Rectal smooth muscle tissue (tissue), 1 donor: ENCODE data around the gene PLEKHM3.

Source experiments
- H3K27ac ChIP-seq: one replicate; pipeline ENCODE4 v1.7.0; 2013; ENCODE audit warnings: low read depth, low read length, inconsistent platforms
- H3K27me3 ChIP-seq: one replicate; pipeline ENCODE4 v1.7.0; 2013; ENCODE audit warnings: low read length; ENCODE audit not compliant: control insufficient read depth, insufficient read depth
- H3K36me3 ChIP-seq: one replicate; pipeline ENCODE4 v1.7.0; 2013; ENCODE audit warnings: low read length; ENCODE audit not compliant: control insufficient read depth, insufficient read depth
- H3K4me1 ChIP-seq: one replicate; pipeline ENCODE4 v1.7.0; 2013; ENCODE audit warnings: low read length; ENCODE audit not compliant: control insufficient read depth, insufficient read depth
- H3K4me3 ChIP-seq: one replicate; pipeline ENCODE4 v1.7.0; 2013; ENCODE audit warnings: low read length
- H3K9ac ChIP-seq: one replicate; pipeline ENCODE4 v1.7.0; 2013; ENCODE audit warnings: low read length

Gene PLEKHM3

DNA sequence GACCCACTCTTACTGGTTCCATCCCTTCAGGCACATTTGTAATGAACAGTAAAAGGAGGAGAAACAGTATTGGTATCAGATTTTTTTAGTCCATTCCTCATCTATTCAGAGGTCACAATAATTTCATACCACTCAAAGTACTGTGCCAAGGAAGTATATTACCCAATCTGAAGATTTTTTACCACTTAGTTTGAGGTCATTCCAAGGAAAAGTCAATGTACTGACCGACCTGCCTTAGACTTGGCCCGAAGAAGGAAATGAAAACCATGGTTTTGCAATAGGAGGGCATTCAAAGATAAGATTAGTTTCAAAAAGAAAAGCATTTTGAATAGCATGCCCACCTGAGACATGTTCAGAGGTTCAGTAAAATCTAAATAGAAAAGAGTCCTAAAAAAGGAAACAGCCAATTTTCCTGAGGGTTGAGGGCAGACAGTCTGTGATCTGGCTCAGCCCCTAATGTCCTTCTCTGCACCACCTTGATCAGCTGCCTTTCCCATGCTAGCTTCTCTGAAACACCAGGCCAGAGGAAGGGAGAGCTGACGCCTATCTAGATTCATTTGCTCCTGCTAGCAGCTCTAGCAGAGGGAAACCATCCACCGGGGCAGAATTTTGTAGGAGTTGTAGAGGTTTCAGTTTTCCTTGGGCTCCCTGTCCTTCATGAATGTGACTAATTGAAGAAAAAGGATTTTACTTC, 148.3 kb downstream of the PLEKHM3 start:
- no peaks in the 10 kb centered on the region for H3K4me1 ChIP-seq
- H3K27me3 ChIP-seq, result no peaks in the 10 kb centered on the region
- no peaks in the 10 kb centered on the region for H3K36me3 ChIP-seq
- H3K4me3 ChIP-seq, result no peak overlapping the region
- no peak overlapping the region for H3K27ac ChIP-seq
- H3K9ac ChIP-seq, result no peak overlapping the region

DNA sequence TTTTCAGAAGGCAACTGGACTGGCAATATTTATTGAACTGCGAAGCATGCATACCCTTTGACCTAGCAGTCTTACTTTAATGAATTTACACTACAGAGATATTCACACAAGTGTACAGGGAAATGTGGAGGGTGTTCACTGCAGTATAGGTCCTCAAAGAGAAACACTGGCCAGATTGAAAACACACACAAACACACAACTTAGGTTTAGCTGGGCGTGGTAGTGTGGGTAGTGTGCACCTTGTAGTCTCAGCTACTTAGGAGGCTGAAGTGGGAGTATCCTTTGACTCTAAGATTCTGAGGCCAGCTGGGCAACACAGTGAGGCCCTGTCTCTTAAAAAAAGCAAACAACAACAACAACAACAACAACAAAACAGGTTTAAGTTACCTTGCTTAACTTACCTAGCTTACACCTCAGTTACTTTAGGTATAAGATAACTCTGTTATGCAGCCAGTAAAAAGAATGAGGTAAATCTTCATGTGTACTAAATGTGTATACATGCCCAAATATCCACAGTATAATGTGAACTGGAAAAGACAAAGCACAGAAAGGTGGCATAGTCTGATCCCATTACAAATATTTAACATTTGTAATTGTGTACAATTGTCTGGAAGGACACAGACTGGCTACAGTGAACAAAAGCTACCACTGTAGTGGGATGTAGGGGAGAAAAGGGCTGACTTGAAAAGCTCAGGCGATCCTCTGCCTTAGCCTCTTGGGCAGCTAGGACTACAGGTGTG, 149.7 kb downstream of the PLEKHM3 start:
- Histone ChIP-seq H3K27ac (no peak overlapping the region), H3K36me3 (no peaks in the 10 kb centered on the region), H3K4me3 (no peak overlapping the region), H3K9ac (no peak overlapping the region), H3K4me1 (no peaks in the 10 kb centered on the region), H3K27me3 (no peaks in the 10 kb centered on the region)

DNA sequence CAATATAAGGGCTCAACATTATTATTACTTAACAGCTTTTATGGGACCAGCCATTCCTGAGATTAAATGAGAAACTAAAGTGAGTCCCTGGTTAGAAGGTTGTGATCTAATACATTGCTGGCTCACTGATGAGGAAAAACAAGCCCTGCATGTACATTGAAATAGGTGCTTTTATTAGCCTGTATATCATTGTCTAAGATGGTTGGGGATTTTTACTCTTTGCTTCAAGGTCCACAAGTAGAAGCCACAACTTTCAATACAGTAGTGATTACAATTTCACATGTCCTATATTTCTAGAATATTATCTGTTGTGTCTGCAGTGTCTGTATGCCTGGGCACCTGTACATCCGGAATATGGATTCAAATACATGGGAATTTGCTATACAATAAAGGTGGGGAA, 151.5 kb downstream of the PLEKHM3 start:
- Histone ChIP-seq H3K4me3 (no peak overlapping the region), H3K4me1 (no peaks in the 10 kb centered on the region), H3K9ac (no peak overlapping the region), H3K36me3 (no peaks in the 10 kb centered on the region), H3K27ac (no peak overlapping the region), H3K27me3 (no peaks in the 10 kb centered on the region)

DNA sequence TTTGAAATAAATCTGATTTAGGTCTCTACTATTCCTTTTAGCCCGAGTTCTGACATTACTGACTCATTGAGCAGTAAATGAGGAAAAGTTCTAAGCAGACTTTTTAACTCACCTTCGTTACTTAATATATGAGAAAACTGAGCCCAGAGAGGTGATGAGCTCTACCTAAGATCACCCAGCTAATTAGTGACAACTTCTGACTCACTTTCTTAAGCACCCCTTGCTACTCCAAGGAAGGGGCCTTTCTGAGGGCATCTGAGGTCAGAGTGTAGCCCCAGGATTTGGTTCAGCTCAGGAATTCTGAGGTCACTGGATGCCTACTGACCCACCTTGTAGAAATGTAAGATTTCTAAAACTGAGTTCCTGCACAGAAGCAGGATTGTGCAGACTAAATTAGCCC, 153.4 kb downstream of the PLEKHM3 start:
- Histone ChIP-seq H3K4me3 (no peak overlapping the region), H3K27me3 (no peaks in the 10 kb centered on the region), H3K36me3 (no peaks in the 10 kb centered on the region), H3K9ac (no peak overlapping the region), H3K4me1 (peaks cover 2% of the 10 kb centered on the region), H3K27ac (no peak overlapping the region)

DNA sequence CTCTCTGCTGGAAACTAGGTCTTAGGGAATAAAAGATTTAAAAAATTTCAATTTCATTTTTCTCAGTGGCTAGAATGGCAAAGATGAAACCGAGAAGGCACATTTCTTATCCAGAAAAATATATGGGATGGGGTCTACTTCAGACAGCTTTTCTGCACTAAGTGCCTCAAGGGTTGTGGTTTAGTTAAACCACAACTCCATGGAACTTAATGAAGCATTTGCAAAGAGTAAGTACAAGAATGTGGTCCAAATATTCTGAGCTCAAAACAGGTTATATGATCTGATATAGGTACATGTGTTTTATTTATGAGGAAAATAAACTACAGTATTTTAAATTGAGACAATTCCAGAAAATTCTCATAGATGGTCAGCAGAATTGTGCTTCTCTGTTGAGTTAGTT, 153.8 kb downstream of the PLEKHM3 start:
- Histone ChIP-seq H3K27me3 (no peaks in the 10 kb centered on the region), H3K4me1 (peaks cover 2% of the 10 kb centered on the region), H3K27ac (no peak overlapping the region), H3K4me3 (no peak overlapping the region), H3K9ac (no peak overlapping the region), H3K36me3 (no peaks in the 10 kb centered on the region)

DNA sequence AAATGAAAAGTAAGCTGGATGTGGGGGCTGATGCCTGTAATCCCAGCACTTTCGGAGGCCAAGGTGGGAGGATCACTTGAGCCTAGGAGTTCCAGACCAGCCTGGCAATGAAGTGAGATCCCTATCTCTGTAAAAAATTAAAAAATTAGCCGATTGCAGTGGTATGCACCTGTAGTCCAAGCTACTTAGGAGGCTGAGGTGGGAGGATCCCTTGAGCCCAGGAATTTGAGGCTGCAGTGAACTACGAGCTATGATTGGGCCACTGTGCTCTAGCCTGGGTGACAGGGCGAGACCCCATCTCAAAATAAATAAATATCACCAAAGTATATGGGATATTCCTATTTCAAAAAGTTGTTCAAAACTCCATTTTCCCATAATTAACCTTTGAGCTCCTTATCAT, 154.5 kb downstream of the PLEKHM3 start:
- Histone ChIP-seq H3K4me3 (no peak overlapping the region), H3K27ac (no peak overlapping the region), H3K36me3 (no peaks in the 10 kb centered on the region), H3K4me1 (peaks cover 2% of the 10 kb centered on the region), H3K9ac (no peak overlapping the region), H3K27me3 (no peaks in the 10 kb centered on the region)

DNA sequence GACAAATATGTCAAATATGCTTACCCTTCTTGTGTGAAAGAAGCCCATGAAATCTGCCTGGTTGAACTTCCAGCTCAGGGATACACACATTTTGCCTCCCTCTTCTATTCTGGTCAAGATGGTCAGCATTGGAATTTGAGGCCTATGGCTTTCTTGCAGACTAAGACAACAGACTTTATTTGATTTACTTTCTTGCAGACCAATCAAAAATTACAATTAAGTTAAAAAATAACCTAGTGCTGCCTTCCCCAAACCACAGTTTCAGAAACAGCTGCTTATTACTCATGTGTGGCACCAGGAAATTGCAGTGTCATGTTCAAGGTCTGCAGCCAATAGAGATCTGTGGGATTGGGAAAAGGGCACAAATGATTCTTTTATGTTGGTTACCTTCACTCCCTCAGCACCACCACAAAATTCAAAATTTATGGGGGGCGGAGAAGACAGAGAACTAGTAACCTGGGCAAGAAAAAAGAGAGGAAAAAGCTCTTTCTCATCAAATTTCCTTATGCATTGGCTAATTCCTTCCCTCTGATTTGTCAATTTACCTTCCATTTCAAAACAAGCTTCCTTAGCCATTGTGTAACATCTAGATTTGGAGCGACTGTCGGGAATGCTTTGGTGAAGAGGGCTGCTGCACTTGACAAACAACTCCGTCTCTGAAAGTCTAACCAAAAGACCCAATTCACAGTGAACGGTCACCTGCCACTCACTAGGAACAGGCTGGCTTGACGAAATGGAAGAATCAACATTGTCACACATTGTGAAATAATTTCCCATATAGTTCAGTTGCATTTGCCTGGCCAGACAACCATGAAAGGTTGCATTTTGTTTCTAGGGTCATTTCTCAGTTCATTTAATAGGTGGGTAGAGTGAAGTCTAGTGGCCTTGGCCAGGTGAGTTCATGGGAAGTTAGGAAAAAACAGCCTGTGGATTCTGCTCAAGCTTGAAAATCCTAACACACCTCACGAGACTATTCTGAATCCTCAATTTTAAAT, 155.2 kb downstream of the PLEKHM3 start:
- Histone ChIP-seq H3K9ac (no peak overlapping the region), H3K4me1 (peaks cover 2% of the 10 kb centered on the region), H3K27ac (no peak overlapping the region), H3K27me3 (no peaks in the 10 kb centered on the region), H3K4me3 (no peak overlapping the region), H3K36me3 (no peaks in the 10 kb centered on the region)

DNA sequence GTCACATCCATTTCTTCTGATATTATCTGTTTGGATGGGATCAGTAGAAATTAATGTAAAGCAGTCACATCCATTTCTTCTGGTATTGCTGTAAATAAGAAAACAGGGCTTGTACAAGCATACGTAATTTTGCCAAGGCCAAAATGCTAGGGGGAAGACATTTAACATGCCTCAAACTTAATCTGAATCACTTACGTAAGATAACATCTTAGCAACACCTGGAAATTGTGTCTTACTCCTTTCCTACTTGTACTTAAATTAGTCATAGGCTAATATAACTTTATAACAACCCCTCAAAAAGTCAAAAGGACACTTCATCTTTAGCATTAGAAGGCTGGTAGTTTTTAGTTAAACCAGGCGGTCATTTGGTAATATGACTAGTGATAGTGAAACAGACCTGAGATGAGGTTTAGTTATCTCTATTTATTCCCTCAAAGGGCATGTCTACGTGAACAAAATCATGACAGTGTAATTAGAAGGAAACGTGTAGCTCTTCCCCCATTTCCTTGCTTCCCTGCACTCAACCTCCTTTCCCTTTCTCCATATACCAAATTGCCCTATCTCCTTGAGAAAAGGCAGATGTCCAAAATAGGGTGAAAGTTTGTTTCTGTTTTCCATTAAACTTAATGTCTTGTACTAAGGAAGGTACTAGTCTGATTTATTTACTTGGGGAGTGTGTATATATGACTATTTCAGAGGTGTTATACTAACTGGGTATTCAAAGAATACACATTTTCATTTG, 156.3 kb downstream of the PLEKHM3 start:
- Histone ChIP-seq H3K27me3 (no peaks in the 10 kb centered on the region), H3K4me3 (no peak overlapping the region), H3K36me3 (no peaks in the 10 kb centered on the region), H3K9ac (no peak overlapping the region), H3K27ac (no peak overlapping the region), H3K4me1 (peaks cover 2% of the 10 kb centered on the region)

DNA sequence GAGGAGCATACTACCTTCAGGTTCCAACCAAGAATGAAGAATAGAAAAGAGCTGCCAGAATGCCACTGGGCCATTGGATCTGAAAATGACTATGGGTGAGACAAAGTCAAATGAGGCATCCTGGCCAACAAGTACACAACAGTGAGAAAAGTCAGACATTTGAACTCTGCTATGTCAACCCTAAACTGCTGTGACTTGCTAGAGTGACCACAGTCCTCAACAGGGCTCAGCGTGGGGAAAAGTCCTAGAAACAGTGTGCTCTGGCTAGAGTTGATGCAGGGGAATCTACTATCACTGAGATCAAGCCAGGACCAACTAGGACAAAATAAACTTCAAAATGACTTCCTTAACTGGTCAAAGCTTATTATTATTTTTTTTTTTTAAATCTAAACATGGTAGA, 157.4 kb downstream of the PLEKHM3 start:
- H3K27me3 ChIP-seq, result no peaks in the 10 kb centered on the region
- no peaks in the 10 kb centered on the region for H3K36me3 ChIP-seq
- no peak overlapping the region for H3K9ac ChIP-seq
- no peak overlapping the region for H3K27ac ChIP-seq
- peaks cover 2% of the 10 kb centered on the region for H3K4me1 ChIP-seq
- H3K4me3 ChIP-seq, result no peak overlapping the region

DNA sequence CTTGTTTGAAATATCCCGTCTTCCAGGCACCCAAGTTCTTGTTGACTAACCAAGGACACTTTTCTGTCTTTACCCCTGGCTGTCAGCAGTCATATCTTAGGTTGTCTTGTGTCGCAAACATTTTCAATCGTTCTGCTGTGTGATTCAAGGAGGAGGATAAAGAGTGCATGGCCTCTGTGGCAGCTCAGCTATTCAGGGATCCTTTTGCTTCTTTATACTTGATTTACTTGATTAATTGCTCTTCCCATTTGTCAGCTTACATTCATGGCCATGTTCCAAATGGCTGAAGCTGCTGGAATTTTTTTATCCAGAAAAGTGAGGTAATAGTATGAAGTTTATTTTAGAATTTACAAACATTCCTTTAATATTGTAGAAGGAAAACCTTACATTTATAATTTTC, 158.3 kb downstream of the PLEKHM3 start:
- Histone ChIP-seq H3K27me3 (no peaks in the 10 kb centered on the region), H3K9ac (no peak overlapping the region), H3K4me3 (no peak overlapping the region), H3K36me3 (no peaks in the 10 kb centered on the region), H3K4me1 (peaks cover 2% of the 10 kb centered on the region), H3K27ac (no peak overlapping the region)

DNA sequence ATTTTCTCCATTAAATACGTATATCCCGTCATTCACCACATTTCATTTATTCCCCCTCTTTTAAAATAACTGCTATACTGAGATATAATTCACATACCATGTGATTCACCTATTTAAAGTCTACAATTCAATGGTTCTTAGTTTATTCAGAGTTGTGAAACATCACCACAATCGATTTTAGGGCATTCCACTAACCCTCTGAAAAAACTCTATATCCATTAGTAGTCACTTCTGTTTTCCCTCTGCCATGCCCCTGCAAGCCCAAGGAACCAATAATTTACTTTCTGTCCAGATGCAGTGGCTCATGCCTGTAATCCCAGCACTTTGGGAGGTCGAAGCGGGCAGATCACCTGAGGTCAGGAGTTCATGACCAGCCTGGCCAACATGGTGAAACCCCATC, 160.1 kb downstream of the PLEKHM3 start:
- peaks cover 2% of the 10 kb centered on the region for H3K36me3 ChIP-seq
- peaks cover 2% of the 10 kb centered on the region for H3K4me1 ChIP-seq
- H3K27ac ChIP-seq, result no peak overlapping the region
- no peak overlapping the region for H3K4me3 ChIP-seq
- H3K27me3 ChIP-seq, result no peaks in the 10 kb centered on the region
- H3K9ac ChIP-seq, result no peak overlapping the region

DNA sequence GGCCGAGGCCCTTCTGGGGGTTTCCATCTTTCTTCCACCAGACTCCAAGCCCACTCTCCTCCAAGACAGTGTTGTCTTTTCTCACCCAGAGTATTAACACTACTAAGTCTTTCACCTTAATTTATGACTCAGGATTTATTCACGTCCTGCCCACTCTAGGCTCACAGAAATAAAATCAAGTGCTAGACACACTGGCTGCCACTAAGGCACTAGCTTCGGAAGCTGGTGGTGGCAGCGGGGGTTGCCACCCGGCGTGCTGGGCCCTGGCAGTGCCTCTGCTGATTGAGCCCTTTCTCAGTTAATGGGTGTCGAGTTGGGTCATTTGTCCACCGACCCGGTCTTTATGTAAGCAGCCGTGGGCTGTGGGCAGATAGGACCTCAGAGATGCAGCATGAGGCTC, 162.0 kb downstream of the PLEKHM3 start:
- Histone ChIP-seq H3K36me3 (peaks cover 2% of the 10 kb centered on the region), H3K27ac (no peak overlapping the region), H3K4me1 (peaks cover 2% of the 10 kb centered on the region), H3K27me3 (no peaks in the 10 kb centered on the region), H3K4me3 (no peak overlapping the region), H3K9ac (no peak overlapping the region)
